ENCODE data around the gene TRMO.

GRCh38 chr9:97969014-97969413 is 46.7 kb upstream of the TRMO start:
- TF ChIP-seq, protein P1, sequence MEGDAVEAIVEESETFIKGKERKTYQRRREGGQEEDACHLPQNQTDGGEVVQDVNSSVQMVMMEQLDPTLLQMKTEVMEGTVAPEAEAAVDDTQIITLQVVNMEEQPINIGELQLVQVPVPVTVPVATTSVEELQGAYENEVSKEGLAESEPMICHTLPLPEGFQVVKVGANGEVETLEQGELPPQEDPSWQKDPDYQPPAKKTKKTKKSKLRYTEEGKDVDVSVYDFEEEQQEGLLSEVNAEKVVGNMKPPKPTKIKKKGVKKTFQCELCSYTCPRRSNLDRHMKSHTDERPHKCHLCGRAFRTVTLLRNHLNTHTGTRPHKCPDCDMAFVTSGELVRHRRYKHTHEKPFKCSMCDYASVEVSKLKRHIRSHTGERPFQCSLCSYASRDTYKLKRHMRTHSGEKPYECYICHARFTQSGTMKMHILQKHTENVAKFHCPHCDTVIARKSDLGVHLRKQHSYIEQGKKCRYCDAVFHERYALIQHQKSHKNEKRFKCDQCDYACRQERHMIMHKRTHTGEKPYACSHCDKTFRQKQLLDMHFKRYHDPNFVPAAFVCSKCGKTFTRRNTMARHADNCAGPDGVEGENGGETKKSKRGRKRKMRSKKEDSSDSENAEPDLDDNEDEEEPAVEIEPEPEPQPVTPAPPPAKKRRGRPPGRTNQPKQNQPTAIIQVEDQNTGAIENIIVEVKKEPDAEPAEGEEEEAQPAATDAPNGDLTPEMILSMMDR (conservative IDR thresholded peaks at IDR 0.05; ENCODE audit: low read depth in 2 of 2): no peak
- no peak for TF ChIP-seq ETS1 (IDR thresholded peaks at IDR 0.05)

All from GM23338 (cell line).